ENCODE results near the gene ENG.
"Not testable (repeated sequence)": the region's sequence is repeated elsewhere in the genome, so short reads cannot be mapped to it uniquely, and the experiment has no call there.

DNA sequence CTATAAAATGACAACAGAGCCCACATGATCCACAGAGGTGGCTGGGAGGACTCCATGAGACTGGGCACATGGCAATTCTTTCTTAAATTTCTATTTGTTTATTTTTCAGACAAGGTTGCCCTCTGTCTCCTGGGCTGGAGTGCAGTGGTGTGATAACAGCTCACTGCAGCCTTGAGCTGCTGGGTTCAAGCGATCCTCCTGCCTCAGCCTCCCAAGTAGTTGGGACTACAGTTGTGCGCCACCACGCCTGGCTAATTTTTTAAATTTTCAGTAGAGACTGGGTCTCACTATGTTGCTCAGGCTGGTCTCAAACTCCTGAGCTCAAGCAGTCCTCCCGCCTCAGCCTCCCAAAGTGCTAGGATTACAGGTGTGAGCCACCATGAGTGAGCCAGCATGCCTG, 8.8 kb downstream of the ENG start:
- TF ChIP-seq, protein P1, sequence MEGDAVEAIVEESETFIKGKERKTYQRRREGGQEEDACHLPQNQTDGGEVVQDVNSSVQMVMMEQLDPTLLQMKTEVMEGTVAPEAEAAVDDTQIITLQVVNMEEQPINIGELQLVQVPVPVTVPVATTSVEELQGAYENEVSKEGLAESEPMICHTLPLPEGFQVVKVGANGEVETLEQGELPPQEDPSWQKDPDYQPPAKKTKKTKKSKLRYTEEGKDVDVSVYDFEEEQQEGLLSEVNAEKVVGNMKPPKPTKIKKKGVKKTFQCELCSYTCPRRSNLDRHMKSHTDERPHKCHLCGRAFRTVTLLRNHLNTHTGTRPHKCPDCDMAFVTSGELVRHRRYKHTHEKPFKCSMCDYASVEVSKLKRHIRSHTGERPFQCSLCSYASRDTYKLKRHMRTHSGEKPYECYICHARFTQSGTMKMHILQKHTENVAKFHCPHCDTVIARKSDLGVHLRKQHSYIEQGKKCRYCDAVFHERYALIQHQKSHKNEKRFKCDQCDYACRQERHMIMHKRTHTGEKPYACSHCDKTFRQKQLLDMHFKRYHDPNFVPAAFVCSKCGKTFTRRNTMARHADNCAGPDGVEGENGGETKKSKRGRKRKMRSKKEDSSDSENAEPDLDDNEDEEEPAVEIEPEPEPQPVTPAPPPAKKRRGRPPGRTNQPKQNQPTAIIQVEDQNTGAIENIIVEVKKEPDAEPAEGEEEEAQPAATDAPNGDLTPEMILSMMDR (IDR thresholded peaks at IDR 0.05), result not testable (repeated sequence)
- TF ChIP-seq POLR2A (IDR thresholded peaks at IDR 0.05), result not testable (repeated sequence)

Measured in lower leg skin (tissue), 3 donors.